Measurements from ENCODE around the gene TNFRSF19. TPM values are rescaled to one million over a fixed set of nuclear protein-coding genes. Genes with fewer than 3 reads are reported as not detected.
"Not testable (repeated sequence)": the region's sequence is repeated elsewhere in the genome, so short reads cannot be mapped to it uniquely, and the experiment has no call there.

The TNFRSF19 gene, protein sequence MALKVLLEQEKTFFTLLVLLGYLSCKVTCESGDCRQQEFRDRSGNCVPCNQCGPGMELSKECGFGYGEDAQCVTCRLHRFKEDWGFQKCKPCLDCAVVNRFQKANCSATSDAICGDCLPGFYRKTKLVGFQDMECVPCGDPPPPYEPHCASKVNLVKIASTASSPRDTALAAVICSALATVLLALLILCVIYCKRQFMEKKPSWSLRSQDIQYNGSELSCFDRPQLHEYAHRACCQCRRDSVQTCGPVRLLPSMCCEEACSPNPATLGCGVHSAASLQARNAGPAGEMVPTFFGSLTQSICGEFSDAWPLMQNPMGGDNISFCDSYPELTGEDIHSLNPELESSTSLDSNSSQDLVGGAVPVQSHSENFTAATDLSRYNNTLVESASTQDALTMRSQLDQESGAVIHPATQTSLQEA
- total RNA-seq = 1.4 TPM
- polyA plus RNA-seq = 1 to 10 TPM; 1.3 to 5.6 (median 2.2) TPM

DNA sequence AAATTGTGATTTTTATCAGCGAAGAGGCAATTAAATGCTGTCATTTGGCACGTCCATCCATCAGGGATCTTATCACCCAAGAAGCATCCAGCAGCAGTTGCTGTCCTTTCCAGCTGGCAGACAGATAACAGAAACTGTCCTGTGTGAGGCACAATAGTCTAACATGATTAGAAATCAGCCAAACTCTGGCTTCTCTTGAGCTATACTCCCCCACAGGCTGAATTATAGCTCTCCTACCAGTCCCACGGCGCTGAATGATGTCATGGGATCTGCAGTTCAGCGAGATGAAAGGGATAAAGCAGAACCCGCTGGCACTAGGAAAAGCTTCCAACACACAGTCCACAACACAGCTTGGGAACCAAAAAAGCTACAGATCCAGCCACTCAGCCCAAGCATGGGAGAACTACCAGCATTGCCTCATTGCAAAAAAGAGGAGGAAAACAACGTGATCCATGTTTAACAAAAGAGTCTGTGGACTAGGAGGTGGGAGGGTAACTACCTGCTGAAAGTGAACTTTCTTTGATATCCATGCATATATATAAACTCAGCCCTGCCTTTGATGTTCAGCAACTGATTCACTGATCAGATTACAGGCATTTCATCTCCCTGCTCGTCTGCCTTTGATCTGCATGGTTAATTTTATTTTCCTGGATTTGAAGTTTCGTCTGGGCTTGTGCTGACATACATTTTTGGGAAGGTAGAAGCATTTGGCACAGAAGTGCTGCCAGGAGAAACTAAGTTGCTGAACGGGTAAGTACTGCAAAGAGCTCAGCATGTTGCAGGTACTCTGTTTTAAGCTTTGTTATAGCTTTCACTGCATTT lies at the start of gene TNFRSF19:
TNFRSF19 (plus strand) TSS at position 314 of the 822 bp plus-strand sequence. CDS start 19,772 bp downstream, outside the sequence.
- no peak for ATAC-seq (ENCODE audit: low read depth in 2 of 2)
- no peak within 1 kb of the TSS for H3K27ac Mint-ChIP-seq
- H3K27me3 Mint-ChIP-seq = peaks cover 92% of the 10 kb centered on the region
- Histone ChIP-seq H3K4me1 (ENCODE audit: control insufficient read depth, insufficient read depth, low read length, poor library complexity, severe bottlenecking) (no peaks in the 10 kb centered on the region), H3K36me3 (ENCODE audit: control insufficient read depth, insufficient read depth, low read length) (no peaks in the 10 kb centered on the region), H3K9me3 (ENCODE audit: control insufficient read depth in 2 of 2, low read length in 2 of 2) (no peaks in the 10 kb centered on the region), H3K4me3 (ENCODE audit: low read depth, low read length) (no peak within 1 kb of the TSS), H3K27me3 (ENCODE audit: control insufficient read depth, insufficient read depth, low read length) (peaks cover 47% of the 10 kb centered on the region), H3K27ac (ENCODE audit: insufficient read depth, low read length, poor library complexity, severe bottlenecking) (no peak within 1 kb of the TSS)
- no peak within 1 kb of the TSS for H3K4me3 Mint-ChIP-seq
- peaks cover 0 to 2% (median 0%) of the 10 kb centered on the region in 4 donors for H3K4me1 Mint-ChIP-seq
- no peaks in the 10 kb centered on the region for H3K36me3 Mint-ChIP-seq
- no peak for DNase-seq
- peaks cover 0 to 5% (median 0%) of the 10 kb centered on the region in 7 donors for H3K9me3 Mint-ChIP-seq

DNA sequence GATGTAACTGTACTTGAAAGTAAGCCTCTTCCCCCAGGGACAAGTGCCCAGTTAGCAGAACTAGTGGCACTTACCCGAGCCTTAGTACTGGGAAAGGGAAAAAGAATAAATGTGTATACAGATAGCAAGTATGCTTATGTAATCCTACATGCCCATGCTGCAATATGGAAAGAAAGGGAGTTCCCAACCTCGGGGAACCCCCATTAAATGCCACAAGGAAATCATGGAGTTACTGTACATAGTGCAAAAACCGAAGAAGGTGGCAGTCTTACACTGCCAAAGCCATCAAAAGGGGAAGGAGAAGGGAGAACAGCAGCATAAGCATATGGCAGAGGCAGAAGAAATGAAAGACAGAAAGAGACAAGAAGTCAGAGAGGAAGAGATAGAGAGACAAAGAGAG lies 40.3 kb upstream of the TNFRSF19 start:
- not testable (repeated sequence) for H3K27me3 ChIP-seq (ENCODE audit: control insufficient read depth, insufficient read depth, low read length); H3K4me3 Mint-ChIP-seq

DNA sequence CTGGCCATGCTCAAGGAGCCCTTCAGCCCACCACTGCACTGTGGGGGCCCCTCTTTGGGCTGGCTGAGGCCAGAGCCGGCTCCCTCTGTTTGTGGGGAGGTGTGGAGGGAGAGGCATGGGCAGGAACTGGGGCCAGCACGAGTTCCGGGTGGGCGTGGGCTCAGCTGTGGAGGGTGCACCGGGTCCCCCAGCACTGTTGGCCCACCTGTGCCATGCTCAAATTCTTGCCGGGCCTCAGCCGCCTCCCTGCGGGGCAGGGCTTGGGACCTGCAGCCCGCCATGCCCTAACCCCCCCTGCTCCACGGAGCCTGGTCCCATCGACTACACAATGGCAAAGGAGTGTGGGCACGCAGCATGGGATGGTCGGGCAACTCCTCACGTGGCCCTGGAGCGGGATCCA lies 38.8 kb upstream of the TNFRSF19 start:
- no peaks in the 10 kb centered on the region for H3K4me1 ChIP-seq (ENCODE audit: control insufficient read depth, insufficient read depth, low read length, poor library complexity, severe bottlenecking)
- no peaks in the 10 kb centered on the region for H3K27me3 ChIP-seq (ENCODE audit: control insufficient read depth, insufficient read depth, low read length)
- H3K4me3 ChIP-seq (ENCODE audit: low read depth, low read length) = no peak overlapping the region
- Mint-ChIP-seq H3K9me3 (peaks cover 0 to 2% (median 0%) of the 10 kb centered on the region in 7 donors), H3K27me3 (peaks cover 19% of the 10 kb centered on the region), H3K36me3 (no peaks in the 10 kb centered on the region), H3K4me1 (no peaks in the 10 kb centered on the region), H3K27ac (no peak overlapping the region), H3K4me3 (no peak overlapping the region)
- DNase-seq = no peak
- no peak overlapping the region for H3K27ac ChIP-seq (ENCODE audit: insufficient read depth, low read length, poor library complexity, severe bottlenecking)
- no peak for ATAC-seq (ENCODE audit: low read depth in 2 of 2)
- no peaks in the 10 kb centered on the region for H3K9me3 ChIP-seq (ENCODE audit: control insufficient read depth in 2 of 2, low read length in 2 of 2)
- no peaks in the 10 kb centered on the region for H3K36me3 ChIP-seq (ENCODE audit: control insufficient read depth, insufficient read depth, low read length)

More for the DNA sequence above, 40.3 kb upstream of the TNFRSF19 start:
- not testable (repeated sequence) for DNase-seq; H3K36me3 Mint-ChIP-seq; H3K27ac Mint-ChIP-seq; ATAC-seq (ENCODE audit: low read depth in 2 of 2); H3K4me3 ChIP-seq (ENCODE audit: low read depth, low read length); H3K9me3 ChIP-seq (ENCODE audit: control insufficient read depth in 2 of 2, low read length in 2 of 2); H3K36me3 ChIP-seq (ENCODE audit: control insufficient read depth, insufficient read depth, low read length); H3K4me1 Mint-ChIP-seq; H3K27ac ChIP-seq (ENCODE audit: insufficient read depth, low read length, poor library complexity, severe bottlenecking); H3K9me3 Mint-ChIP-seq; H3K4me1 ChIP-seq (ENCODE audit: control insufficient read depth, insufficient read depth, low read length, poor library complexity, severe bottlenecking)
- peaks cover 11% of the 10 kb centered on the region for H3K27me3 Mint-ChIP-seq

- ATAC-seq (ENCODE audit: low read depth in 2 of 2) (no peak), DNase-seq (no peak)
- H3K4me1 Mint-ChIP-seq = no peaks in the 10 kb centered on the region
- H3K27ac ChIP-seq (ENCODE audit: insufficient read depth, low read length, poor library complexity, severe bottlenecking) = no peak overlapping the region
- H3K4me3 Mint-ChIP-seq = no peak overlapping the region
- H3K27ac Mint-ChIP-seq = no peak overlapping the region
- no peak overlapping the region for H3K4me3 ChIP-seq (ENCODE audit: low read depth, low read length)
- H3K36me3 Mint-ChIP-seq = no peaks in the 10 kb centered on the region
- H3K27me3 Mint-ChIP-seq = peaks cover 17% of the 10 kb centered on the region
- no peaks in the 10 kb centered on the region for H3K27me3 ChIP-seq (ENCODE audit: control insufficient read depth, insufficient read depth, low read length)
- no peaks in the 10 kb centered on the region for H3K9me3 ChIP-seq (ENCODE audit: control insufficient read depth in 2 of 2, low read length in 2 of 2)
- H3K9me3 Mint-ChIP-seq = peaks cover 0 to 5% (median 0%) of the 10 kb centered on the region in 7 donors
- H3K36me3 ChIP-seq (ENCODE audit: control insufficient read depth, insufficient read depth, low read length) = no peaks in the 10 kb centered on the region
- H3K4me1 ChIP-seq (ENCODE audit: control insufficient read depth, insufficient read depth, low read length, poor library complexity, severe bottlenecking) = no peaks in the 10 kb centered on the region
Observed at GRCh38 chr13:23534090-23534489, 36.1 kb upstream of the TNFRSF19 start.

DNA sequence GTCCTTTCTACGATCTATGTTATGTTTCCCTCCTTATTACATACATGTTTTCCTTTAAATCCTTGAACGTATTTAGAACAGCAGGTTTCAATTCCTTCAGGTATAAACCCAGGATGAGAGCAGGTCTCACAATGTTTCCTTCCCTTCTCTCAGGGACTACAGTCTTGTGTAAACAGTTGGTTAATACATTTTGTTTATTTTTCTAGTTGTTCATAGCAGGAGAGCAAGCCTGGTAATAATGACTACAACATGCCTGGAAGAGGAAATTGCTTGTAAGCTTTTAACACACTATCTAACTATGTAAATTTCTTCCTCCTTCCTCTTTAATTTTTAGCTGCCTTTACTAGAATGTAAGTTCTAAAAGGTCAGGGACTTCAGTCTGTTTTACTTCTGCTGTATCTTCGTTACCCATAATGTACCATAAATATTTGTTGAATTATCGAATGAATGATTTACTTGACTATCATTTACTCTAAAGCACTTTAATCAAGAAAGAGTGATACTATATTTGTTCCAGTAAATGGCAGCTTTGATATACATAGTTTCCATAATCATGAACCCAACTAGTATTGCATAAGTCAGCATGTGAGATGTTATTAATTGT lies 28.9 kb upstream of the TNFRSF19 start:
- ATAC-seq (ENCODE audit: low read depth in 2 of 2) = no peak
- Histone ChIP-seq H3K4me1 (ENCODE audit: control insufficient read depth, insufficient read depth, low read length, poor library complexity, severe bottlenecking) (no peaks in the 10 kb centered on the region), H3K9me3 (ENCODE audit: control insufficient read depth in 2 of 2, low read length in 2 of 2) (no peaks in the 10 kb centered on the region), H3K27me3 (ENCODE audit: control insufficient read depth, insufficient read depth, low read length) (peaks cover 4% of the 10 kb centered on the region), H3K27ac (ENCODE audit: insufficient read depth, low read length, poor library complexity, severe bottlenecking) (no peak overlapping the region), H3K36me3 (ENCODE audit: control insufficient read depth, insufficient read depth, low read length) (no peaks in the 10 kb centered on the region), H3K4me3 (ENCODE audit: low read depth, low read length) (no peak overlapping the region)
- Mint-ChIP-seq H3K36me3 (no peaks in the 10 kb centered on the region), H3K27me3 (peaks cover 41% of the 10 kb centered on the region), H3K4me1 (no peaks in the 10 kb centered on the region), H3K4me3 (no peak overlapping the region), H3K27ac (no peak overlapping the region), H3K9me3 (peaks cover 0 to 5% (median 4%) of the 10 kb centered on the region in 7 donors)
- DNase-seq = no peak

- Histone ChIP-seq H3K9me3 (ENCODE audit: control insufficient read depth in 2 of 2, low read length in 2 of 2) (no peaks in the 10 kb centered on the region), H3K4me1 (ENCODE audit: control insufficient read depth, insufficient read depth, low read length, poor library complexity, severe bottlenecking) (no peaks in the 10 kb centered on the region), H3K4me3 (ENCODE audit: low read depth, low read length) (no peak overlapping the region), H3K27me3 (ENCODE audit: control insufficient read depth, insufficient read depth, low read length) (peaks cover 15% of the 10 kb centered on the region), H3K36me3 (ENCODE audit: control insufficient read depth, insufficient read depth, low read length) (no peaks in the 10 kb centered on the region), H3K27ac (ENCODE audit: insufficient read depth, low read length, poor library complexity, severe bottlenecking) (no peak overlapping the region)
- H3K4me3 Mint-ChIP-seq = no peak overlapping the region
- no peak for DNase-seq
- H3K27ac Mint-ChIP-seq = no peak overlapping the region
- no peaks in the 10 kb centered on the region for H3K36me3 Mint-ChIP-seq
- H3K9me3 Mint-ChIP-seq = peaks cover 0 to 4% (median 3%) of the 10 kb centered on the region in 7 donors
- ATAC-seq (ENCODE audit: low read depth in 2 of 2) = no peak
- H3K27me3 Mint-ChIP-seq = peaks cover 62% of the 10 kb centered on the region
- H3K4me1 Mint-ChIP-seq = no peaks in the 10 kb centered on the region
Observed at GRCh38 chr13:23544668-23545067, 25.5 kb upstream of the TNFRSF19 start.

- DNase-seq (no peak), ATAC-seq (ENCODE audit: low read depth in 2 of 2) (no peak)
- Histone ChIP-seq H3K36me3 (ENCODE audit: control insufficient read depth, insufficient read depth, low read length) (no peaks in the 10 kb centered on the region), H3K27ac (ENCODE audit: insufficient read depth, low read length, poor library complexity, severe bottlenecking) (no peak overlapping the region), H3K4me1 (ENCODE audit: control insufficient read depth, insufficient read depth, low read length, poor library complexity, severe bottlenecking) (no peaks in the 10 kb centered on the region), H3K9me3 (ENCODE audit: control insufficient read depth in 2 of 2, low read length in 2 of 2) (no peaks in the 10 kb centered on the region), H3K4me3 (ENCODE audit: low read depth, low read length) (no peak overlapping the region), H3K27me3 (ENCODE audit: control insufficient read depth, insufficient read depth, low read length) (peaks cover 17% of the 10 kb centered on the region)
- H3K4me3 Mint-ChIP-seq = no peak overlapping the region
- no peaks in the 10 kb centered on the region for H3K4me1 Mint-ChIP-seq
- H3K36me3 Mint-ChIP-seq = no peaks in the 10 kb centered on the region
- no peaks in the 10 kb centered on the region for H3K9me3 Mint-ChIP-seq
- peaks cover 70% of the 10 kb centered on the region for H3K27me3 Mint-ChIP-seq
- H3K27ac Mint-ChIP-seq = no peak overlapping the region
Observed at GRCh38 chr13:23547000-23547590, 23.1 kb upstream of the TNFRSF19 start.

Measured in CD4-positive, CD25-positive, alpha-beta regulatory T cell (primary cell).